HepG2 (cell line): ENCODE data around the gene DPH6. TPM values are rescaled to one million over a fixed set of nuclear protein-coding genes. Genes with fewer than 3 reads are reported as not detected.

Experiments used
- ATAC-seq: fragments of 200-7000 bp; cut with Tn5 transposase; 3 replicates; pipeline ENCODE4 v1.9.1; 2020; ENCODE audit warnings: mild to moderate bottlenecking, moderate library complexity
- BruUV-seq: library from RNA; stranded (reverse); fragments of 400-500 nt; replicated peaks from 2 replicates; lab custom pipeline; 2021; lab: Mats Ljungman, UMichigan
- CTCF ChIA-PET: fragments of 300-600 bp; formaldehyde crosslinking; extraction: SDS; loops from one replicate; lab custom pipeline; 2021; ENCODE audit warnings: low total read pairs, inconsistent platforms, low intra/inter-chr PET ratio; lab: Yijun Ruan, JAX
- POLR2A ChIA-PET: fragments of 350-600 bp; sonication (Branson Sonifier 250); formaldehyde crosslinking; loops from one replicate; lab custom pipeline; 2020; ENCODE audit warnings: antibody characterized with exemption, inconsistent platforms; lab: Yijun Ruan, JAX
- DNase-seq: peaks from one replicate; pipeline ENCODE4 v3.0.0-alpha.2; 2015; ENCODE audit warnings: low spot score
- FAIRE-seq: peaks from 3 replicates; lab custom pipeline; 2011; peaks lifted over from hg19 to GRCh38; lab: Jason Lieb, UNC
- H2AFZ ChIP-seq: one replicate; pipeline ENCODE4 v1.6.1; 2011; ENCODE audit warnings: low read length, inconsistent platforms
- H3K27ac ChIP-seq: fragments of 300-600 bp; 3 replicates; pipeline ENCODE4 v1.8.0; 2011; ENCODE audit warnings: mixed run types, mild to moderate bottlenecking, mixed read lengths, low read length, inconsistent platforms; ENCODE audit not compliant: insufficient read depth; ENCODE audit errors: extremely low read length
- H3K27me3 ChIP-seq, 2 experiments: fragments of 200-600 bp in 1 of 2; 2 replicates in 1 of 2; 3 replicates in 1 of 2; pipeline versions ENCODE4 v1.6.0 to v1.8.0; 2011; ENCODE audit warnings: low read length in 2 of 2, mild to moderate bottlenecking in 2 of 2, moderate library complexity in 2 of 2, inconsistent platforms in 1 of 2; ENCODE audit not compliant: insufficient read depth in 2 of 2, control insufficient read depth in 1 of 2
- H3K36me3 ChIP-seq, 2 experiments: fragments of 200-600 bp in 1 of 2; replicated peaks in 1 of 2; 2 replicates in 1 of 2; 3 replicates in 1 of 2; pipeline versions ENCODE4 v1.5.1 to v1.8.0; 2011; ENCODE audit warnings: low read length in 2 of 2, inconsistent platforms in 1 of 2; ENCODE audit not compliant: insufficient read depth in 2 of 2, control insufficient read depth in 1 of 2
- H3K4me1 ChIP-seq: 2 replicates; pipeline ENCODE4 v1.5.1; 2012; ENCODE audit warnings: low read length, inconsistent platforms; ENCODE audit not compliant: insufficient read depth
- H3K4me2 ChIP-seq: 2 replicates; pipeline ENCODE4 v1.6.0; 2011; ENCODE audit warnings: low read depth, low read length, inconsistent platforms
- H3K4me3 ChIP-seq, 3 experiments: fragments of 200-600 bp in 1 of 3; sonication (generic), shearing (Covaris generic) in 1 of 3; replicated peaks in 1 of 3; 2 replicates each; pipeline ENCODE4 v1.5.1; 2011 to 2016; ENCODE audit warnings: low read length in 3 of 3, inconsistent platforms in 2 of 3, low read depth in 2 of 3, mild to moderate bottlenecking in 2 of 3, control low read depth in 1 of 3, mixed read lengths in 1 of 3; ENCODE audit not compliant: insufficient read depth in 1 of 3
- H3K79me2 ChIP-seq: one replicate; pipeline ENCODE4 v1.6.1; 2011; ENCODE audit warnings: low read length, inconsistent platforms; ENCODE audit not compliant: insufficient read depth
- H3K9ac ChIP-seq: 2 replicates; pipeline ENCODE4 v1.6.0; 2011; ENCODE audit warnings: mild to moderate bottlenecking, low read depth, low read length, inconsistent platforms; ENCODE audit not compliant: insufficient read depth
- H3K9me3 ChIP-seq: 2 replicates; pipeline ENCODE4 v1.5.1; 2012; ENCODE audit warnings: mild to moderate bottlenecking, low read length
- H4K20me1 ChIP-seq: 2 replicates; pipeline ENCODE4 v1.6.0; 2011; ENCODE audit warnings: inconsistent platforms, mild to moderate bottlenecking, low read length, moderate library complexity; ENCODE audit not compliant: insufficient read depth
- ARNT ChIP-seq: fragments of 450-650 bp; IDR thresholded peaks from 2 replicates; pipeline ENCODE4 v1.6.1; 2017
- BCL3 ChIP-seq: sonication (generic); formaldehyde crosslinking; IDR thresholded peaks from 2 replicates; pipeline ENCODE4 v1.5.1; 2020; ENCODE audit warnings: mild to moderate bottlenecking, missing genetic modification reagents, moderate library complexity
- CHD4 ChIP-seq: fragments of 200-600 bp; sonication (generic); IDR thresholded peaks from 2 replicates; pipeline ENCODE4 v1.7.0; 2017; ENCODE audit warnings: mild to moderate bottlenecking, low read length, borderline replicate concordance
- HOXA3 ChIP-seq: sonication (generic); formaldehyde crosslinking; IDR thresholded peaks from 2 replicates; pipeline ENCODE4 v1.5.0; 2020; ENCODE audit warnings: missing genetic modification reagents
- KDM5A ChIP-seq: fragments of 200-600 bp; sonication (generic); IDR thresholded peaks from 2 replicates; pipeline ENCODE4 v1.7.0; 2018; ENCODE audit warnings: antibody characterized with exemption, mild to moderate bottlenecking, low read length, borderline replicate concordance
- MXD4 ChIP-seq: IDR thresholded peaks from 2 replicates; pipeline ENCODE4 v1.6.1; 2016; ENCODE audit warnings: mild to moderate bottlenecking, missing biosample characterization, missing genetic modification reagents
- WIZ ChIP-seq: sonication (generic); formaldehyde crosslinking; IDR thresholded peaks from 2 replicates; pipeline ENCODE4 v1.5.1; 2020; ENCODE audit warnings: mild to moderate bottlenecking, missing genetic modification reagents
- ZNF12 ChIP-seq: sonication (generic); formaldehyde crosslinking; IDR thresholded peaks from 2 replicates; pipeline ENCODE4 v1.5.0; 2020; ENCODE audit warnings: missing genetic modification reagents
- ZNF3 ChIP-seq: IDR thresholded peaks from 2 replicates; pipeline ENCODE4 v1.7.0; 2017; ENCODE audit warnings: inconsistent platforms
- ZNF362 ChIP-seq: sonication (generic); formaldehyde crosslinking; IDR thresholded peaks from 2 replicates; pipeline ENCODE4 v1.4.0; 2020; ENCODE audit warnings: missing genetic modification reagents, mild to moderate bottlenecking, borderline replicate concordance
- ZNF616 ChIP-seq: sonication (generic); formaldehyde crosslinking; IDR thresholded peaks from 2 replicates; pipeline ENCODE4 v1.5.0; 2020; ENCODE audit warnings: low read depth, mild to moderate bottlenecking, missing genetic modification reagents
- ZNF740 ChIP-seq: sonication (generic); formaldehyde crosslinking; IDR thresholded peaks from 2 replicates; pipeline ENCODE4 v1.4.0; 2020; ENCODE audit warnings: missing genetic modification reagents
- WGBS: methylation state at CpG from one replicate; pipeline ENCODE4 v1.1.6; 2017; ENCODE audit warnings: low lambda C conversion rate; 5-methylcytosine and 5-hydroxymethylcytosine counted together
- in situ Hi-C: cut with HindIII; loops from 2 replicates; pipeline ENCODE4 v1.10.0; 2017; ENCODE audit warnings: low pct_unique_long_range_greater_than_20kb; ENCODE audit not compliant: extremely low pct_ligation_motif_present
- intact Hi-C: fragments of 100-400 bp; cut with micrococcal nuclease; formaldehyde crosslinking; loops from one replicate; pipeline ENCODE4 v1.10.0; 2022; ENCODE audit not compliant: unreplicated experiment
- polyA plus RNA-seq, 8 experiments: library from polyadenylated mRNA; depleted of rRNA in 3 of 8; stranded (reverse) in 7 of 8; unstranded in 1 of 8; fragments of >200 nt; fragmentation: Illumina TruSeq in 4 of 8; extraction: Trizol in 4 of 8; gene quantifications; 2 replicates each; pipeline versions ENCODE4 v1.2.1 to v1.2.3, GENCODE V29; 2011 to 2016; ENCODE audit warnings: low read depth in 4 of 8, missing spikeins in 1 of 8, mixed read lengths in 1 of 8; ENCODE audit not compliant: insufficient read depth in 1 of 8
- total RNA-seq, 5 experiments: library from RNA; depleted of rRNA; stranded (reverse); fragments of >200 nt; fragmentation: Illumina TruSeq; extraction: Trizol; gene quantifications; 2 replicates each; pipeline ENCODE4 v1.2.3, GENCODE V29; 2016; ENCODE audit warnings: low read depth in 1 of 5

DPH6 gene
- total and polyA plus RNA-seq, 2 of the 13 experiments (the other 11 are each of a cell fraction or from before 2014, with no cell fraction given): 10.2 to 25.8 TPM

DNA sequence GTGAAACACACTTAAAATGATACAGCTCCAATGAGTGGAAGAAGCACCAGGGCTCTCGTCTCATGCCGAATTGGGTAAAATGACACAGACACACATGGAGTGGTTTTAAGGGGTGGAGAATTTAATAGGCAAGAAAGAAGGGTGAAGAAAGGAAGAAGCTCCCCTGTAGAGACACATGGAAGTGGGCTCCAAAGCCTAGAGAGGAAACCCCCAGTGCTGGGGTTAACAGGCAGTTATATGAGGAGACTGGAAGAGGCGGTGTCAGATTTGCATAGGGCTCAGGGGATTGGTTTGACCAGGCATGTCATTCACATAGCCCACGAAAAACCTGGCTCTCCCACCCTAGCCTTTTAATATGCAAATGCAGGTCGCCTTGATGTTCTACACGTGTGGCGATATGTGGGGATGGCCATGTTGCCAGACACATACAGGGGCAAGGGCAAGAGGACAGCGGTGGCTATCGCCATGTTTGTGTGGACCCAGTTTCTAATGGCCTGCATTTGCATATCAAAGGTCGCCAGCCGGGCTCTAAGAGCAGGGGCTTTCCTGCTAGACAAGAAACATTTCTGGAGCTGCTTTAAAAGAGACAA lies 1.9 kb upstream of the DPH6 start (continued):
- TF ChIP-seq ZNF362 (CRISPR knock-in tag) (no peak), ARNT (no peak), HOXA3 (CRISPR knock-in tag) (no peak), ZNF616 (no peak)

DNA sequence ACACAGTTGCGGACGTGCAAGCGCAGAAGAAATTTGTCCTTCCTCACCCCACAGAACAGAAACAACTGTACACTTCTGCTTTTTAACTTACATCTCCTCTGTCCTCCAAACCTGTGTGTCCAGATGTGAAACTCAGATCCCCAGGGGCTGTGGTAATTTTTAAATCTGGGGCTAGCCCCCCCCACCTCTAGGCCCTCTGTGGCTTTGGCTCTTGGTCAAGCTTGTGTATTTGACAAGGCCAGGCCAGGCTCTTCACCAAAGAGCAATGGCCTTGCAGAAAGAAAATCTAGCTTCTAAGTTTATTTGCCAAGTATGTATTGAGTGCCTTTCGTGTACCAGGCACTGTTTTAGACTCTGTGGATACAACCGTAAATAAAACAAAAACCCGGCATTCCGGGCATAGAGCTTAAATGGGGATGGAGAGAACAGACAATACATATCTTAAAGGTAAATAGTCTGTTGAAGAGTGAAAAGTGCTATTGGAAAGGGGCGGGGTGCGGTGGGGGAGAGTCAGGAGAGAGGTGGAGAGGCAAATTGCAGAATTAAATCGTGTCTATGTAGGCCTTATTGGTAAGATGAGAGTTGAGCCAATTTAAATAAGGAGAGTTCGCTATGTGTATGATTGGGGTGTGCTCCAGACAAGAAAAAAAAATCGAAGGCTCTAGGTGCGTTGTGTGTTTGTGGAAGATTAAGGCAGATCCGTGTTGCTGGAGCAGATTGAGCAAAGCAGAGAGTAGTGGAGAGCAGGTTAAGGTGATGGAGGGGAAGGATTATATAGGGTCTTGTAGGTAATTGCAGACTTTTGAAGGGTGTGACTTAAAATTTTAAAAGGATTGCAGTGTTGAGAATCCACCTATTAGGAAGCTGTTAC lies 781 bp upstream of the DPH6 start:
- H4K20me1 ChIP-seq: no peaks in the 10 kb centered on the region
- H3K9me3 ChIP-seq: no peaks in the 10 kb centered on the region
- FAIRE-seq: no peak
- ATAC-seq: peak; percentile 12
- BruUV-seq: TSS peak; percentile 80
- H3K27ac ChIP-seq: peak overlapping the region; percentile 91
- H3K9ac ChIP-seq: peak overlapping the region; percentile 89
- peaks cover 6% of the 10 kb centered on the region for H3K79me2 ChIP-seq
- H3K27me3 ChIP-seq: no peaks in the 10 kb centered on the region
- H3K4me1 ChIP-seq: peaks cover 24% of the 10 kb centered on the region
- ChIA-PET CTCF (no interaction called here), POLR2A (interaction anchor here (1.2 to 1.7 kb wide), 3 partner anchors 9 to 1033 kb away, joined by 3 to 9 read pairs (median 3); partner anchors contain the start of genes CDIN1 and ZNF770)
- peak overlapping the region; percentile 82 for H2AFZ ChIP-seq
- intact Hi-C loops (no loop called here), in situ Hi-C loops (loop anchor here (25.0 kb wide), 1 partner anchor 1566 kb away; the partner anchor contains the start of gene MEIS2)
- H3K4me3 ChIP-seq: peak overlapping the region; percentile 64 to 80 (median 79)
- peak overlapping the region; percentile 94 for H3K4me2 ChIP-seq
- no peak for DNase-seq
- H3K36me3 ChIP-seq: no peaks in the 10 kb centered on the region
- TF ChIP-seq ZNF740 (CRISPR knock-in tag) (peak; percentile 88), BCL3 (no peak), MXD4 (CRISPR knock-in tag) (no peak), ZNF12 (CRISPR knock-in tag) (0 out of 2 replicates have a peak, but pooled peaks have one; percentile 3), WIZ (CRISPR knock-in tag) (0 out of 2 replicates have a peak, but pooled peaks have one; percentile 5), ZNF3 (CRISPR knock-in tag) (peak; percentile 91), CHD4 (peak; percentile 62; the same call in 1 of the 2 replicates), KDM5A (0 out of 2 replicates have a peak, but pooled peaks have one; percentile 56)
- 55% methylated on average over 14 of the region's 14 CpGs for WGBS
